DMS53 treated with DMSO at 0.1 percent for 48 hours (cell line): ENCODE results near the gene TMEM132C.

Experiments
- DNase-seq: peaks from one replicate; lab custom pipeline; 2025; ENCODE audit not compliant: unreplicated experiment; lab: John Stamatoyannopoulos, UW

Gene TMEM132C

GRCh38 chr12:128694445-128694844, 427.5 kb downstream of the TMEM132C start:
- DNase-seq, result no peak

GRCh38 chr12:128695697-128696096, 428.7 kb downstream of the TMEM132C start:
- DNase-seq, result no peak

- no peak for DNase-seq
Observed at GRCh38 chr12:128698301-128698972, 431.5 kb downstream of the TMEM132C start.

GRCh38 chr12:128699106-128699505, 432.1 kb downstream of the TMEM132C start:
- no peak for DNase-seq

GRCh38 chr12:128702371-128702770, 435.4 kb downstream of the TMEM132C start:
- no peak for DNase-seq

GRCh38 chr12:128705140-128705539, 438.2 kb downstream of the TMEM132C start:
- DNase-seq, result no peak

GRCh38 chr12:128707488-128707887, 440.5 kb downstream of the TMEM132C start:
- no peak for DNase-seq

- no peak for DNase-seq
Observed at GRCh38 chr12:128708789-128709188, 441.8 kb downstream of the TMEM132C start.

- DNase-seq, result no peak
Observed at GRCh38 chr12:128709660-128710059, 442.7 kb downstream of the TMEM132C start.

- no peak for DNase-seq
Observed at GRCh38 chr12:128711486-128711885, 444.5 kb downstream of the TMEM132C start.

- DNase-seq, result no peak
Observed at GRCh38 chr12:128712622-128713021, 445.7 kb downstream of the TMEM132C start.

- no peak for DNase-seq
Observed at GRCh38 chr12:128715485-128715884, 448.5 kb downstream of the TMEM132C start.

GRCh38 chr12:128724468-128725046, 457.6 kb downstream of the TMEM132C start:
- DNase-seq, result no peak

GRCh38 chr12:128726886-128727285, 459.9 kb downstream of the TMEM132C start:
- DNase-seq, result no peak

GRCh38 chr12:128727461-128727860, 460.5 kb downstream of the TMEM132C start:
- DNase-seq, result no peak

- DNase-seq, result no peak
Observed at GRCh38 chr12:128727999-128728398, 461.0 kb downstream of the TMEM132C start.

- DNase-seq, result no peak
Observed at GRCh38 chr12:128729628-128730121, 462.7 kb downstream of the TMEM132C start.

GRCh38 chr12:128734371-128734770, 467.4 kb downstream of the TMEM132C start:
- no peak for DNase-seq

- no peak for DNase-seq
Observed at GRCh38 chr12:128737292-128737966, 470.5 kb downstream of the TMEM132C start.

- no peak for DNase-seq
Observed at GRCh38 chr12:128743916-128744315, 476.9 kb downstream of the TMEM132C start.

GRCh38 chr12:128745772-128746689, 479.1 kb downstream of the TMEM132C start:
- DNase-seq, result no peak
